ENCODE data around the gene ENO4.

Gene ENO4

DNA sequence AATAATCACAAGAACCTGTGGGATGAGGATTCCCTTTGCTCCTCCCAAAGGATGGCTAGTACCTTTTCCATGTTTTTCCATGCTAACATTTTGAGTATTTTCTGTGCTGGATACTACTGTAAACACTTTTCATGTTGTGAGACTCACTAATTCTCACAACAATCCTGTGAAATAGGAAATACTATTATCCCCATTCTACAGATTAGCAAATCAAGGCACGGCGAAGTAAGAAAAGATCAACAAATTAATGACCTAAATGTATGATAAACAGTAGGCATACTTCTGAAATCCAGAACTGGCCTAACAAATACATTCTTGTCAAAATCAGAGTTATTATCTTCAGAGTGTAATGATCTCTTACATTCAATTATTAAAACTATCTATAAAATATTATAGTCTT, 69.3 kb downstream of the ENO4 start:
- no peak for DNase-seq

DNA sequence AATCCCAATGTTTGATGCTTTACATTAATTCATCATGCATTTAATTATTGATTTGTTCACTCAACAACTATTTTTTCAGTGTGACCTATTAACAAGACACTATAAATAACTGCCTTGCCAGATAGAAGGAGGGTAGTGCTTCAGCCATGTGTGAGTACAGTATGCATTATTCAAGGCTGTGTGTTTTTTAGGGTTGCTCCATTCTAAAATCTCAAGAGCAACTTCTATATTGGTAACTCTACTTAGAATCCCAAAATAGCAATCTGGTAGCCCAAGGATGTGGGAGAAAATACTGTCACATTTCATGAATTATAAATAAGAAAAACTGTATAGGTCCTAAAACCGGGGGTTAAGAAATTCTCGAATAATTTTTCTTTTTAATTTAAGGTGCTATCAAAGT, 69.9 kb downstream of the ENO4 start:
- DNase-seq: no peak

DNA sequence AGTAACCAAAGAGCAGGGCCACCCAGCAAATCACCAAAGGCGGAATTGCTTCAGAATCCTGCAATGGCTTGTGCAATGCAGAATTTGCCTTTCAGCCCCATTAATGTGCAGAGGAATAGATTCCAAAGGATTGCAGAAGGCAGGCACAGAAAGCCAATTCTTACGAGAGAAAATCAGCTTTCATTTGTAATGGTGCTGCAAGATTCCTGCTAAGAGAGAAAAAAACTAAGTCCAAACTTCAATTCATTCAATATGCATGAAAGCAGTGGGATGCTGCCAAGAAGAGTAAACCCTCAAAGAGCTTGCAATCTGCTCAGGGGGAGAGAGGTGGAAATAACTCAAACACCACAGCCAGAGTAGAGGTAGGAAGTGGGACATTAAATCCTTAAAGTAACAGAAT, 70.4 kb downstream of the ENO4 start:
- no peak for DNase-seq

DNA sequence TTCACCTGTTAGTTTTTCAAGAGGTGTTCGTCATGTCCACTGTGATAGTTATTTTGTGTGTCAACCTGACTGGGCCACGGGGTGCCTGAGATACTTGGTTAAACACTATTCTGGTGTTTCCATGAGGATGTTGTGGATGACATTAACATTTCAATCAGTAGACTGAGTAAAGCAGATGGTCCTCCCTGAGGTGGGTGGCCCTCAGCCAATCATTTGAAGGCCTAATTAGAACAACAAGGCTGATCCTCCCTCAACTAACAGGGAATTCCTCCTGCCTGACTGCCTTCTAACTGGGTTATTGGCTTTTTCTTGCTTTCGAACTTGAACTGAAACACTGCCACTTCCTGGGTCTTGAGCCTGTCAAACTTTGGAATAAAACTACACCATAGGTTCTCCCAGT, 75.8 kb downstream of the ENO4 start:
- no peak for DNase-seq

DNA sequence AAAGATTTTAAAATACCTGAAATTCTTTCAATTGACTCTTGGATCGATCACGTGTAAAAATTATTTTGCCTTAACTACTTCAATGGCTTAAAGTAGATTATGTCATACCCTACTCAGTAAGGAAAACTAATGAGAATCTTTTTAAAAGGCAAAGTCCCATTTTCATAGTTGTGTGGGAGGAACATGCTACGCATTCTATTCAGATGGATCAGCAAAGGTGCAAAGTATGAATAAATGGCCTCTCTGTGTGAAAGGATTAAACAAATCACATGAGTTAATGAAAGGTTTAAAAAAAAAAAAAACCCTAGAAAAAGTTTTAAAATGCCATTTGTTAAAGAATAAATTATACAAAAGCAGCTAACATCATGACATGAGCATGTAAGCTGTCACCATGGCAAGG, 77.1 kb downstream of the ENO4 start:
- no peak for DNase-seq

DNA sequence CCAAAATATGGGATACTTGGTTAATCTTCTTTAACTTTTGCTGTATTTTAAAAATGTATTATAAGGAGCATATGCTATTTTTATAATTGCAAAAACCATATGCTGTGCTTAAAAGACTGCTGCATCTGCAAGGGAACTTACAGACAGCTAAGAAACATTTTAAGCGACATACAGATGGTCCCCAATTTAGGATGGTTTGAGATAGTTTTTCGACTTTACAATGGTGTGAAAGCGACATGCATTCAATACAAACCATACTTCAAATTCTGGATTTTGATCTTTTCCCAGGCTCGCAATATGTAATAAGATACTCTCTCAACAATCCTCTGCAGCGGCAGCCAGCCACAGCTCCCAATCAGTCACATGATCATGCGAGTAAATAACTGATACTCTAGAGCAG, 82.5 kb downstream of the ENO4 start:
- DNase-seq: no peak

Measured in DMS53 (cell line).